Hepatocyte (in vitro differentiated cells): ENCODE measurements around the gene PIM3.

Source experiments
- CTCF ChIP-seq: fragments of 200-600 bp; sonication (generic); IDR thresholded peaks from 2 replicates; pipeline ENCODE4 v1.5.1; 2016; ENCODE audit warnings: antibody characterized with exemption, mild to moderate bottlenecking; ENCODE audit not compliant: poor library complexity
- EZH2 ChIP-seq: fragments of 200-600 bp; sonication (generic); IDR thresholded peaks from 2 replicates; pipeline ENCODE4 v1.6.1; 2016; ENCODE audit warnings: antibody characterized with exemption, mild to moderate bottlenecking, borderline replicate concordance

DNA sequence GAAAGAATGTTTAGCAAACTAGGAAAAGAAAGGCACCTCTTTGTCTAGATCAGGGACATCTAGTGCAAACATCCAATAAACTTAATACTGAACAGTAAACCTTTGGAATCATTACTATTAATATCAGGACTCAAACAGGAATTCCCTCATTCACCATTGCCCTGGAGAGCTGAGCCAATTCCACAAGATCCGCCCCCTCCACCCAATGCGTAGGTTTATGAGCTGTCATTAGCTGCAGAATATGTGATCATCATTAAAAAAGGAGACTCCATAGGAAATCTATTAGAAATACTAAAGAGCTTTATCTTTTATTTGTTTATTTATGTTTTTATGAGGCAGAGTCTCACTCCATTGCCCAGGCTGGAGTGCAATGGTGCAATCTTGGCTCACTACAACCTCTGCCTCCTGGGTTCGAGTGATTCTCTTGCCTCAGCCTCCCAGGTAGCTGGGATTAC lies 46.5 kb downstream of the PIM3 start:
- no peak for TF ChIP-seq CTCF
- no peak for TF ChIP-seq EZH2
